Measurements from ENCODE around the gene POLRMT.
A peak's percentile ranks its signal among the peaks of the same experiment; 100 is the strongest.
"Not testable (repeated sequence)": the region's sequence is repeated elsewhere in the genome, so short reads cannot be mapped to it uniquely, and the experiment has no call there.

The POLRMT gene

DNA sequence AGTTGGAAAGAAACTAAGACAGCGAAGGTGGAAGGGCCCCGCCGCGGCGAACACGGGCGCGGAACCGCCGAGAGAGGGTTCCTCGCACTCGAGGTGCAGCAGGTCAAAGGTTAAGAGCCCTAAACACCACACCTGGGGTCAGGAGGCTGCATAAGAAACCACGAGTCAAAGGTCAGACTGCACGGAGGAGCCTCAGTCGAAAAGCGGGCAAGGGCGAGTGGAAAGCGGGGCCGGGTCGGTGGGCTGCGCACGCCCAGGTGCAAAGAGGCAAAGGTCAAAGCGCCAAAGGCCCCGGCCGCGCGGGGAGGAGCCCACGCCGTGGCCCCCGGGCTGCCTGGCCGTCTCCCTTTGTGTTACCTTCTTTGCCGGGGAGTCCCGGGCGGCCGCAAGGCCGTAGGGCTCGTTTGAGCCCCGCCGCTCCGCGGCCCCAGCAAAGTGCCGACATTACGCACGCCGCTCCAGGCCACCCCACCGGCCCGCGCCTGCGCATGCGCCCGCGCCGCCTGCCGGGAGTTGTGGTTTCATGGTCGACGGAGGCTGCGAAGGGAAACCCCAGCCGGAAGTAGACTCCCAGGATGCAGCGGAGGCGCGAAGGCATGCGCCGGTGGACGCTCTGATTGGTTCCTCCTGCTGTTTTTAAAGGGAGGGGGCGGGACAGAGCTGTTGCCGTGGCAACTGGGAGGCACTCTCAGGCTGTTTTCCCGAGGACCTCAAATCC, at the start of gene POLRMT:
TSS of gene POLRMT (minus strand) at position 470 of the 718 bp plus-strand sequence. CDS start at position 445, 25 bp downstream.
- DNase-seq: peak; percentile 98

DNA sequence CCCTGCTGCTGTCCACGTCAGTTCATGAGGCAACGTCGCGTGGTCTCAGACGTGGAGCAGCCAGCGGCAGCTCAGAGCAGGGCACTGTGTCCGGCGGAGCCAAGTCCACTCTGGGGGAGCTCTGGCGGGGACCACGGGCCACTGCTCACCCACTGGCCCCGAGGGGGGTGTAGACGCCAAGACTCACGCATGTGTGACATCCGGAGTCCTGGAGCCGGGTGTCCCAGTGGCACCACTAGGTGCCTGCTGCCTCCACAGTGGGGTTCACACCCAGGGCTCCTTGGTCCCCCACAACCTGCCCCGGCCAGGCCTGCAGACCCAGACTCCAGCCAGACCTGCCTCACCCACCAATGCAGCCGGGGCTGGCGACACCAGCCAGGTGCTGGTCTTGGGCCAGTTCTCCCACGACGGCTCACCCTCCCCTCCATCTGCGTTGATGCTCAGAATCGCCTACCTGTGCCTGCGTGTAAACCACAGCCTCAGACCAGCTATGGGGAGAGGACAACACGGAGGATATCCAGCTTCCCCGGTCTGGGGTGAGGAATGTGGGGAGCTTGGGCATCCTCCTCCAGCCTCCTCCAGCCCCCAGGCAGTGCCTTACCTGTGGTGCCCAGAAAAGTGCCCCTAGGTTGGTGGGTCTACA, 49.5 kb upstream of the POLRMT start:
- DNase-seq: no peak

- DNase-seq: peak; percentile 93 to 96
Measured at GRCh38 chr19:681029-682019, 48.0 kb upstream of the POLRMT start.

- peak; percentile 100 for DNase-seq
Measured at GRCh38 chr19:680287-681028, 47.1 kb upstream of the POLRMT start.

DNA sequence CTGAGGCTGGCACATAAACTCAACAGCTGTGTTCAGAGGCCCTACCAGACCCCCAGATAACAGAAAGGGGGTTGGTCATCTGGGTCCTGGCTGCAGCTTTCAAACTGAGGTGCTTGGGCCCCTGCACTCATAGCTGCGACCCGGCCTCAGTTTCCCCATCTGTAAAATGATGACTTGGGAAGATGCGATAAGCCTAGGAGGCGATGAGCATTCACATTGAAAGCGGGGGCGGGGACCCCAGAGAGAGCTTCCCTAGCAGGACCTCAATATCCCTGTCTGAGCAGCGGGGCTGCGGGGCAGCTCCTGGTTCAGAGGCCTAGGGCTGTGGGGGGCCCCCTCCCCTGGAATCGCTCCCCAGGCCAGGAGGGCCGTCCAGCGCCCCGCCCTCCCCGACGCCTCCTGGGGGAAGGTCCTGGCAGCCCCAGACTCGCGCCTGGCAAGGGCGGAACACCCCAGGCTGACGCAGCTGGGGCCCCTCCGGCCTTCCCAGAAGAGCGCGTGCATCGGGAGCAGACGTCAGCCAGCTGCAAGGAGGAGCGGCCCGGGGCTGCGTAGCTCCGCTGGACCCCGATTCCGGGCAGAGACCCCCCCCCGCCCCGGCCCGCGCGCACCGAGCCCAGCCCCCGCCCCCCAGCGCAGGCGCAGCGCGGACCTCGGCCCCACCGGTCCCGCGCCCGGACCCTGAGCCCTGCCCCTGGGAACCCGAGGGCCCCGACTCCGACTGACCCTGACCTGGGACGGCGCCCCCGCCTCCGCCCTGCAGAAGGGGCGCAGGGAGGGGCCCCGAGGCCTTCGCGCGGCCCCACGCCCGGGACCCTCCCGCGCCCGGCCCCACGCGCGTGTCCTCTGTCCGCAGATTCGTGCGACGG, 46.3 kb upstream of the POLRMT start:
- peak; percentile 52 to 74 for DNase-seq

DNA sequence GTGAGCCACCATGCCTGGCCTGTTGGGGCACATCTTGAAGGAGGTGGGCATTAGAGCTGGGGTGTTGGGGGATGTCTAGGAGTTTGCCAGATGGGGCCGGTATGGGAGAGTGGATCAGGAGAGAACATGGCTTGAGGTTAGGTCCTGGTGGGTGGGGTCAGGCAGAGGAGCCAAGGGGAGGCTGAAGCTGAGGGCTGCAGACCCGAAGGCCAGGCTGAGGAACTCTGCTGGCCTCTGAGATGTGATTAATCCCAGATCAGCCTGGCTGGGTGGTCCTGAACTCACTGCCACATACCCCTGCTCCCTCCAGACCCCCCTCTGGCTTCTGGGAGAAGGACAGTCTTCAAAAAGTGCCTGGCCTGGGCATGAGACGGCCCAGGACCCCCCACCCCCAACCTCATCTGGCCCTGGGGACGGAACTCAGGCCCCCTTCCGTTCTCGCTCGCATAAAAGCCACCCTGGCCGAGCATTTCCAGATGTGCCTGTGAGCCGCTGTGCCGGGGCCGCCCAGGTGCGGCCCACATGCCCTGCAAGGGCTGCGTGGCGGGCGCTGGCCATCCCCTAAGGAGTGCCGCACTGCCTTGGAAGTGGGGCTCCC, 45.6 kb upstream of the POLRMT start:
- no peak for DNase-seq

- DNase-seq: no peak
Measured at GRCh38 chr19:677601-678436, 44.5 kb upstream of the POLRMT start.

DNA sequence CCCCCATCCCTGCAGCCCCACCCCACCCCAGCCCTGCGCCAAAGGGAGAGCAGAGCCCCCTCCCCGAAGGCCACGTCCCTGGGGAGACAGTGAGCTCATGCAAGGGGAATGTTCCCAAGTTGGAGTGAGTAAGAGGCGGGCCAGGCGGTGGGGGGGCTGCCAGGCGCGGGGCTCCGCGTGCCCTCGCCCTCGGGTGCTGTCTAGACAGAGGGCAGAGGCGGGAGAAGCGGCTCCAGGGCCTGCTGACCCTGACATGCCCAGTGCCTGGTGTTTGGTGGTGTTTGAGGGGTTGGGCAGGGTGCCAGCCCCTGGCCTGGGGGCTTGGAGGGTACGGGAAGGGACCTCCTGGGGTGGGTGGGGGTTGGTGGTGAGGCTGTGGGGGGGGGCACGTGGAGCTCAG, 43.9 kb upstream of the POLRMT start:
- DNase-seq: no peak

DNA sequence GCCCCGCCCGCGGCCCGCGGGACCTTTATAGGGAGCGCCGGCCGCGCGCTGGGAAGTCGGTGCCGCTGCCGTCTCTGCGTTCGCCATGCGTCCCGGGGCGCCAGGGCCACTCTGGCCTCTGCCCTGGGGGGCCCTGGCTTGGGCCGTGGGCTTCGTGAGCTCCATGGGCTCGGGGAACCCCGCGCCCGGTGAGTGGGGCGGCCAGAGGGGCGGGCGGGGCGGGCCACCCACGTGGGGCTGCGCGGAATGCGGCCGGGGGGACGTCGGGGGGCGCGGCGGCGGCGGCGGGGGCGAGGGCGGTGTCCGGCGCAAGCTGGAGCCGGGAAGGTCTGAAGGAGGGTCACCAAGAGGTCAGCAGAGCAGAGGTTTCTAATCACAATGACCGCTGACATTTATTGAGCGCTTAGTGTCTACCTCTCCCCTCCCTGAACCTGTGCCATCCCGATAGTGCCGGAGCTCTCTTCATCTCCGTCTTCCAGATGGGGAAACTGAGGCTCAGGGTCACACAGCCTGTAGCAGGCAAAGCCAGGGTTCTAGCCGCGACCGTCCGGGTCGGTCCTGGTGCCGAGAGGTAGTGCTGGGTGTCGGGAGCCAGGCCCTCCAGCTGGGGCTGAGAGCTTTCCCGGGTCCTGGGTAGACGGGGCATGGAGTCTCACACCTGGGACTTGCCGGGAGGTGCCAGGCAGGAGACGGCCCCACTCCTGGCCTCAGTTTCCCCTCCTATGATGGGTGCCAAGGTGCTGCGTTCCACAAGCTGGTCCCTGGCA, 43.2 kb upstream of the POLRMT start, which contains the start of gene FSTL3:
TSS of gene FSTL3 (plus strand) at position 54 of the 767 bp plus-strand sequence. CDS start at position 86, 32 bp downstream.
- no peak for DNase-seq

- DNase-seq: no peak
Measured at GRCh38 chr19:676007-676338, 42.6 kb upstream of the POLRMT start.

GRCh38 chr19:674282-675151, 41.2 kb upstream of the POLRMT start:
- DNase-seq: no peak

GRCh38 chr19:670609-671075, 37.3 kb upstream of the POLRMT start:
- DNase-seq: no peak

GRCh38 chr19:668675-669434, 35.5 kb upstream of the POLRMT start:
- not testable (repeated sequence) for DNase-seq

DNA sequence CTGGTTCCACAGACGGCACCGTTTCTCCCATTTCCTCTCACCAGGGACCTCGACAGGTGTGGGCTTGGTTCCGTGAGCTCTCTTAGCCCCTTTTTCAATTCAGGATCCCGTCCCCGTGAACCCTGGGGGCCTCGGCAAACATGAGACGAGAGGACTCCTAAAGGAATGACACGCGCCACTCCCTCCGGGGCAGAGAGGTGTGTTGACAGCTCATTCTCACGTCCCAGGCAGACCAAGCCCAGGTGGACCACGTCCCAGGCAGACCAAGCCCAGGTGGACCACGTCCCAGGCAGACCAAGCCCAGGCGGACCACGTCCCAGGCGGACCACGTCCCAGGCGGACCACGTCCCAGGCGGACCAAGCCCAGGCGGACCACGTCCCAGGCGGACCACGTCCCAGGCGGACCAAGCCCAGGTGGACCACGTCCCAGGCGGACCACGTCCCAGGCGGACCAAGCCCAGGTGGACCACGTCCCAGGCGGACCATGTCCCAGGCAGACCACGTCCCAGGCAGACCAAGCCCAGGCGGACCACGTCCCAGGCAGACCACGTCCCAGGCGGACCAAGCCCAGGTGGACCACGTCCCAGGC, 33.7 kb upstream of the POLRMT start:
- not testable (repeated sequence) for DNase-seq

DNA sequence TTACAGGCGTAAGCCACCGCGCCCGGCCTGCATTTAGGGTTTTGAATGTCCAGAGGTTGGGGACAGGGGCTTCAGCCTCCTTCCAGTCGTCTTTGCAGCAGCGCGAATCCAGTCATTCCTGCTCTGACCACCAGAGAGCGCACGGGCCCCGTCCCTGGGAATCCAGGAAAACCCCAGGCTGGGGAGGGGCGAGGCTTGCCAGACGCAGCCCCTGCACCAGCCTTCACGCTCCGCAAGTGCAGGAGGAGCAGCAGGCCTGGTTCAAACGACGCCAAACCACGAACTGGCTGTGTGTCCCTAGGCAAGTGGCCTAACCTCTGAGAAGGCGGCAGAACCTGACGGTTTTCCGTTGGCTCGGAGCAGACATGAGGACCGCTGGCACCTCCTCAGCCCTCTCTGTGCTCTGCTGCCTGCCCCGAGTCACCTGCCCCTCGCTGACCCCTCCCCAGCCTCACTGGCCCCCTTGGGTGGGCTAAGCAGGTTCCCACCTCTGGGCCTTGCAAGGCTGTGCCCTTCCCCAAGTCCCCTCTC, 31.6 kb upstream of the POLRMT start:
- DNase-seq: peak; percentile 80 to 87

- no peak for DNase-seq
Measured at GRCh38 chr19:663682-664117, 30.4 kb upstream of the POLRMT start.
